Lung (tissue), 12 donors: ENCODE results near the gene SCN4B. TPM values are rescaled to one million over a fixed set of nuclear protein-coding genes. Genes with fewer than 3 reads are reported as not detected.

Experiments used
- ATAC-seq: fragments of 200-7000 bp; cut with Tn5 transposase; one replicate; pipeline ENCODE4 v1.9.1; 2020; ENCODE audit warnings: moderate number of reproducible peaks; ENCODE audit not compliant: insufficient read depth, low FRiP score
- DNase-seq, 3 donors: peaks; one replicate each; pipeline ENCODE4 v3.0.0-alpha.2; 2013 to 2017
- H3K27ac ChIP-seq, 2 donors: one replicate each; pipeline ENCODE4 v1.5.1; 2013; ENCODE audit warnings: mild to moderate bottlenecking in 2 of 2, moderate library complexity in 2 of 2, control low read depth in 1 of 2, inconsistent platforms in 1 of 2, low read depth in 1 of 2, low read length in 1 of 2
- H3K27me3 ChIP-seq, 3 donors: one replicate each; pipeline ENCODE4 v1.5.1; 2013; ENCODE audit warnings: low read length in 2 of 3; ENCODE audit not compliant: control insufficient read depth in 3 of 3, insufficient read depth in 3 of 3
- H3K36me3 ChIP-seq, 4 donors: one replicate each; pipeline ENCODE4 v1.5.1; 2013; ENCODE audit warnings: low read length in 4 of 4, mild to moderate bottlenecking in 1 of 4, moderate library complexity in 1 of 4; ENCODE audit not compliant: control insufficient read depth in 4 of 4, insufficient read depth in 4 of 4
- H3K4me1 ChIP-seq, 5 donors: one replicate each; pipeline ENCODE4 v1.5.1; 2013; ENCODE audit warnings: low read length in 5 of 5, mild to moderate bottlenecking in 2 of 5, moderate library complexity in 1 of 5; ENCODE audit not compliant: control insufficient read depth in 5 of 5, insufficient read depth in 5 of 5
- H3K4me3 ChIP-seq: one replicate; pipeline ENCODE4 v1.5.1; 2013; ENCODE audit warnings: mild to moderate bottlenecking, control low read depth, moderate library complexity
- H3K9ac ChIP-seq, 2 donors: one replicate each; pipeline ENCODE4 v1.5.1; 2013; ENCODE audit warnings: low read length in 2 of 2, control low read depth in 1 of 2; ENCODE audit not compliant: insufficient read depth in 1 of 2
- H3K9me3 ChIP-seq, 4 donors: one replicate each; pipeline ENCODE4 v1.5.1; 2013; ENCODE audit warnings: low read length in 3 of 4, mild to moderate bottlenecking in 1 of 4, moderate library complexity in 1 of 4; ENCODE audit not compliant: control insufficient read depth in 4 of 4, insufficient read depth in 3 of 4
- CTCF ChIP-seq: IDR thresholded peaks from 2 replicates; pipeline ENCODE4 v1.5.1; 2012; ENCODE audit warnings: mild to moderate bottlenecking; ENCODE audit errors: control extremely low read depth, extremely low read depth
- WGBS, 2 donors: extraction: QIAGEN DNeasy Blood & Tissue Kit; methylation state at CpG; one replicate each; pipeline ENCODE4 v1.1.7; 2013; 5-methylcytosine and 5-hydroxymethylcytosine counted together
- polyA plus RNA-seq, 2 donors: library from polyadenylated mRNA; stranded (reverse); fragments of 200-250 nt; gene quantifications; one replicate each; pipeline ENCODE4 v1.2.1, GENCODE V29; 2013
- total RNA-seq, 2 donors: library from RNA; depleted of rRNA in 1 of 2; stranded (reverse); fragments of >200 nt in 1 of 2; gene quantifications; one replicate each; pipeline ENCODE4 v1.2.1, GENCODE V29; 2014 to 2021
- donor health status: control.
- donor health status: control.
- donor health status: Bipolar disorder and iron deficiency.
- donor health status: healthy.
- donor health status: DM: yes; HTN: yes; CAD: no.

The SCN4B gene
- total and polyA plus RNA-seq, 4 donors = 0.95 to 5.2 (median 2.3) TPM

GRCh38 chr11:118129471-118130172 lies 23.0 kb downstream of the SCN4B start:
- Histone ChIP-seq H3K27ac (no peak overlapping the region), H3K9me3 (peaks cover 0 to 2% (median 0%) of the 10 kb centered on the region in 4 donors), H3K4me3 (no peak overlapping the region), H3K4me1 (no peaks in the 10 kb centered on the region), H3K36me3 (no peaks in the 10 kb centered on the region), H3K27me3 (no peaks in the 10 kb centered on the region), H3K9ac (no peak overlapping the region)
- ATAC-seq (no peak), DNase-seq (no peak)
- TF ChIP-seq CTCF = no peak
- WGBS, 2 donors = 55 to 75% methylated on average over 6 of the region's 6 CpGs

- Histone ChIP-seq H3K9ac (no peak overlapping the region), H3K27me3 (no peaks in the 10 kb centered on the region), H3K36me3 (no peaks in the 10 kb centered on the region), H3K4me1 (no peaks in the 10 kb centered on the region), H3K9me3 (peaks cover 0 to 2% (median 0%) of the 10 kb centered on the region in 4 donors), H3K27ac (no peak overlapping the region), H3K4me3 (no peak overlapping the region)
- TF ChIP-seq CTCF = no peak
- 65 to 69% methylated on average over 11 of the region's 11 CpGs for WGBS, 2 donors
- ATAC-seq (no peak), DNase-seq (no peak)
These were observed 23.7 kb downstream of the SCN4B start for GRCh38 chr11:118128721-118129470.

- no peak overlapping the region for H3K4me3 ChIP-seq
- H3K4me1 ChIP-seq = no peaks in the 10 kb centered on the region
- ATAC-seq (no peak), DNase-seq (no peak)
- no peak overlapping the region for H3K9ac ChIP-seq
- no peaks in the 10 kb centered on the region for H3K27me3 ChIP-seq
- H3K36me3 ChIP-seq = no peaks in the 10 kb centered on the region
- H3K27ac ChIP-seq = no peak overlapping the region
- 71 to 72% methylated on average over 4 of the region's 4 CpGs for WGBS, 2 donors
- no peaks in the 10 kb centered on the region for H3K9me3 ChIP-seq
- TF ChIP-seq CTCF = no peak
These were observed 24.3 kb downstream of the SCN4B start for GRCh38 chr11:118128310-118128709.
